ENCODE data around the gene MSMB.
"Not testable (repeated sequence)": the region's sequence is repeated elsewhere in the genome, so short reads cannot be mapped to it uniquely, and the experiment has no call there.

- TF ChIP-seq POLR2AphosphoS5, EP300 (IDR thresholded peaks at IDR 0.05): not testable (repeated sequence)
- TF ChIP-seq, protein P1, sequence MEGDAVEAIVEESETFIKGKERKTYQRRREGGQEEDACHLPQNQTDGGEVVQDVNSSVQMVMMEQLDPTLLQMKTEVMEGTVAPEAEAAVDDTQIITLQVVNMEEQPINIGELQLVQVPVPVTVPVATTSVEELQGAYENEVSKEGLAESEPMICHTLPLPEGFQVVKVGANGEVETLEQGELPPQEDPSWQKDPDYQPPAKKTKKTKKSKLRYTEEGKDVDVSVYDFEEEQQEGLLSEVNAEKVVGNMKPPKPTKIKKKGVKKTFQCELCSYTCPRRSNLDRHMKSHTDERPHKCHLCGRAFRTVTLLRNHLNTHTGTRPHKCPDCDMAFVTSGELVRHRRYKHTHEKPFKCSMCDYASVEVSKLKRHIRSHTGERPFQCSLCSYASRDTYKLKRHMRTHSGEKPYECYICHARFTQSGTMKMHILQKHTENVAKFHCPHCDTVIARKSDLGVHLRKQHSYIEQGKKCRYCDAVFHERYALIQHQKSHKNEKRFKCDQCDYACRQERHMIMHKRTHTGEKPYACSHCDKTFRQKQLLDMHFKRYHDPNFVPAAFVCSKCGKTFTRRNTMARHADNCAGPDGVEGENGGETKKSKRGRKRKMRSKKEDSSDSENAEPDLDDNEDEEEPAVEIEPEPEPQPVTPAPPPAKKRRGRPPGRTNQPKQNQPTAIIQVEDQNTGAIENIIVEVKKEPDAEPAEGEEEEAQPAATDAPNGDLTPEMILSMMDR (IDR thresholded peaks at IDR 0.05) = not testable (repeated sequence)
Measured at GRCh38 chr10:46087381-46087780, 41.3 kb upstream of the MSMB start.
